ENCODE data around the gene PLEKHG3. TPM values are rescaled to one million over a fixed set of nuclear protein-coding genes. Genes with fewer than 3 reads are reported as not detected.
"Not testable (repeated sequence)": the region's sequence is repeated elsewhere in the genome, so short reads cannot be mapped to it uniquely, and the experiment has no call there.

Gene PLEKHG3
- polyA plus RNA-seq (2014; cell fraction: cytosol; rRNA removed), result 10.4 and 13.9 TPM in 2 replicates
- polyA plus RNA-seq (2014; cell fraction: nucleus; rRNA removed), result 24.4 TPM in 2 replicates

DNA sequence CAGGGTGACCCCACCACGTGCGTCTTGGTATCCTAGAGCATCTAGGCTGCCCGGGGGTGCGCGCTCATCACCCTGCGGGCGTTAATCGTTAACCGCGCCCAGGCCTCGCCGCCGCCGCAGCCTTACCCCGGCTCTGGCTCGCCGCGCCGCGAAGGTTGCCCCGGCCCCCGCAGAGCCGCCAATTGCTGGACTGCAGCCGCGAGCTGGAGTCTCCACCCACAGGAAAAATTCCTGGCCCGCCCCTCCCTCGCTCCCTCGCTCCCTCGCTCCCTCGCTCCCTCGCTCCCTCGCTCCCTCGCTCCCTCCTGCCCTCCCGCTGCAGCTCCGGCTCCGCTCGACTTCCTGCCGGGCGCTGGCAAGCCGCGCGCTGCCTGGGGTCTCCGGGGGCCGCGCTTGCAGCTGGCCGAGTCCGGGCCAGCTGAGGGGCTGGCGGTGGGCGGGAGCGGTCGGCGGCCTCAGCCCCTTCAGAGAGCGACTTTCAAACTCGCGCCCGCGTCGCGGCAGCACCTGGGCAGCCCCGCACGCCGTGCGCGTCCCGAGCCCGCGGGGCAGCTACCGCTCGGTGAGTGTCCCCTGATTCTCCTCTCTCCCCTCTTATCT lies at the start of gene PLEKHG3:
TSS of gene PLEKHG3 (plus strand) at position 282 of the 600 bp plus-strand sequence. CDS start 23,208 bp downstream, outside the sequence.
- DNase-seq (ENCODE audit: low spot score), result peak; percentile 68

DNA sequence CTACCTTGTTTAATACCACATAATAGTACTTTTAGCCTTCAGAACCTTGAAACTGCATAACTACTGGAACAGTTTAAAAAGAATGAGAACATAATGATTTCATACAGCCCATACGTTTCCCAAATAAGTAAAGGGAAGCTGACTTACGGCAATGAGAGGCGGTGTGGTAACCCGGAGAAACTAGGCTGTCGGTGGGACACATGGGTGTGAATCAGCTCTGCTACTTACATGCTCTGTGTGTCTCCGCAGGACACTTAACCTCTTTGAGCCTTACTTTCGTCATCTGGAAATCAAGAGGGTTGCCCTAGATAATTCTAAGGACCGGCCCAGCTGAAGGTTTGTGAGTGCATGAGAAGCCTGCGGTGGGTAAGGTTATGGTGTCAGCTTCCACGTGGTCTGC lies 49.3 kb upstream of the PLEKHG3 start:
- DNase-seq (ENCODE audit: low spot score), result no peak

DNA sequence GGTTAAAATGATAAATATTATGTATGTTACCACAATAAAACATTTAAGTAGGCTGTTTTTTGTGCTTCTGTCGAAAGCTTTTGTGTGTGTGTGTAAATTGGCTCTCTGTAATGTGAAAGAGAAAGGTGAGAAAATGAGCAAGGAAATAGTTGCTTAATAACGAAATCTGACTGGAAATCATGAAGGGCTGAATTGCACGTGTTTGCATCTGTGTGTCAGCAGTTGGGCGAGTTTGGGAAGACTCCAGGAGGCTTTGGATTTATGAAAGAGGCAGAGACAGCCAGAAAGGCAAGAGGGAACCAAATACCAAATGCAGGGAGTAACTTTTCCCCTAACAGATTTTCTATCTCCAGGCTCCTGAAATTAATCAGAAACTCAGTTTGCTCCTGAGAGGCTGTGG lies 47.2 kb upstream of the PLEKHG3 start:
- no peak for DNase-seq (ENCODE audit: low spot score)

DNA sequence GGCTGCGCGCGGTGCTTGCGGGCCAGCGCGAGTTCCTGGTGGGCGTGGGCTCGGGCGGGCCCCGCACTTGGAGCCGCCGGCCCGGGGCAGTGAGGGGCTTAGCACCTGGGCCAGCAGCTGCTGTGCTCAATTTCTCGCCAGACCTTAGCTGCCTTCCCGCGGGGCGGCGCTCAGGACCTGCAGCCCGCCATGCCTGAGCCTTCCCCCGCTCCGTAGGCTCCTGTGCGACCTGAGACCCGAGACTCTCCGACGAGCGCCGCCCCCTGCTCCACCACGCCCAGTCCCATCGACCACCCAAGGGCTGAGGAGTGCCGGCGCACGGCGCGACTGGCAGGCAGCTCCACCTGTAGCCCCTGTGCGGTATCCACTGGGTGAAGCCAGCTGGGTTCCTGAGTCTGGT lies 46.0 kb upstream of the PLEKHG3 start:
- DNase-seq (ENCODE audit: low spot score), result no peak

DNA sequence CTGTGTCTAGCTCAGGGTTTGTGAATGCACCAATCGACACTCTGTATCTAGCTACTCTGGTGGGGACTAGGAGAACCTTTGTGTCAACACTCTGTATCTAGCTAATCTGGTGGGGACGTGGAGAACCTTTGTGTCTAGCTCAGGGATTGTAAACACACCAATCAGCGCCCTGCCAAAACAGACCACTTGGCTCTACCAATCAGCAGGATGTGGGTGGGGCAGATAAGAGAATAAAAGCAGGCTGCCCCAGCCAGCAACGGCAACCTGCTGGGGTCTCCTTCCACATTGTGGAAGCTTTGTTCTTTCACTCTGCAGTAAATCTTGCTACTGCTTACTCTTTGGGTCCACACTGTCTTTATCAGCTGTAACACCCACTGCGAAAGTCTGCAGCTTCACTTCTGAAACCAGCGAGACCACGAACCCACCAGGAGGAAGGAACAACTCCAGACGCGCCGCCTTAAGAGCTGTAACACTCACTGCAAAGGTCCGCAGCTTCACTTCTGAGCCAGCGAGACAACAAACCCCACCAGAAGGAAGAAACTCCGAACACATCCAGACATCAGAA lies 45.4 kb upstream of the PLEKHG3 start:
- not testable (repeated sequence) for DNase-seq (ENCODE audit: low spot score)

DNA sequence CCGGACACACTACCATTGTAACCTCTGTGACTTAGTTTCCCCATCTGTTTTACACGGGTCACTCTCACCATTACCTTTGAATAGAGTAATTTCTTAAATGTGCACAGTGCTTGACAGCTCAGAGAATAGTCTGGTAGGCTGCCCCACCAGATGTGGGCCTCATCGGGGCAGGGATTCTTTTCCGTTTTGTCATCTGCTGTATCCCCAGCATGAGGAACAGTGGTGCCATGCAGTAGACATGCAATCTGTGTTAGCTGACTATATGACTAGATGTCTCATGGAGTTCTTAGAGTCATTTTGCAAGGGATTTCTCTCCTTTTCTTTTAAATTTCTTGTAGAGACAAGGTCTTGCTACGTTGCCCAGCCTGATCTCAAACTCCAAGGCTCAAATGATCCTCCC lies 44.9 kb upstream of the PLEKHG3 start:
- no peak for DNase-seq (ENCODE audit: low spot score)

DNA sequence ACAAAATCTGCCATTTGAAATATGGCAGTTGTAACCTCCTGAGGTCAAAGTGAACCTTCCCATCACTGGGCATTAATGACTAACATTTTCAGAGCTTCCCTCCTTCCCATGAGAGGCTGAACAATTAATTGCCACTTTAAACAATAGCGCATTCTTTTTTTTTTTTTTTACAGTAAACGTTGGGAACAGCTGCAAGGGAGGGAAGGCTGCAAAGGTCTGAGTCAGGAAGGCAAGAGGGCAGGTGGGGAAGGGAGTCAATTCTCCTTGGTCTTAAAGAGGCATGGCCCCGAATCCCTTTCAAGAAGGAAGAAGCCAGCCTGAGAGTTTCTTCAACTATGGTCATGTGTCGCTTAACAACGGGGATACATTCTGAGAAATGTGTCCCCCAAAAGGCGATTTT lies 41.0 kb upstream of the PLEKHG3 start:
- DNase-seq (ENCODE audit: low spot score), result no peak

DNA sequence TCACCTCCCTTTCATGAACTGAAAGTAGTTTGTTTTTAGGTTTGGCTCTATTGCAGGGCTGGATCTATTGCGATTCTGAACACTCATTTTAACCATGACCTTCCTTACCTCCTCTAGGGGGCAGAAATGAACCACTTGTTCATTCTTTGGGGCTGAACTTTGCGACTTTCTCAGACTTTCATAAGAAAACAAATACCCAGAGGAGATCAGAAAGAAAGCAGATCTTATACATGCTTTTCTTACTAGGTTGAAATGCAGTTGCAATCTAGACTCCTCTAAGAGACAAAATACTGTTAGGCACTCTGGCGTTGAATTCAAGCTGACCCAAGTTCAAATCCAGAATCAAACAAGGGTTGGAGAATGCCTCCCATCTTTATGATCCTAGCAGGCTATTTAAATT lies 32.6 kb upstream of the PLEKHG3 start:
- peak; percentile 25 for DNase-seq (ENCODE audit: low spot score)

DNA sequence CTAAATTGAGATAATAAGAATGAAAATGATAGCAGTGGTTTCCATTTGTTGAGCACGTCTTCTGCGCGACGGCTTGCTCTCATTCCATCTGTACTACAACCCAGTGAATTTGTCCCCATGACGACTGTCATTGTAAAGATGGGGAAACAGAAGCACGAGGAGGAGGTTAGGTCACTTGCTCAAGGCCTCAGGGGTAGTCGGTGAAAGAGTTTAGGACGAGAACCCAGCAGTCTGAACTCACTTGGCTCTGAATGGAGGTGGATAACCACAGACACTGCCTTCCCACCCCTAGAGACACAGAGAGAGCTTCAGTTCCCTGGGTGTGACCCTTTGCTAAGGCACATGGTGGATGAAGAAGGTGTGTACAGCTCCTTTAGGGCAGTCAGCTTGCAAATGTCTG lies 30.9 kb upstream of the PLEKHG3 start:
- DNase-seq (ENCODE audit: low spot score), result no peak

DNA sequence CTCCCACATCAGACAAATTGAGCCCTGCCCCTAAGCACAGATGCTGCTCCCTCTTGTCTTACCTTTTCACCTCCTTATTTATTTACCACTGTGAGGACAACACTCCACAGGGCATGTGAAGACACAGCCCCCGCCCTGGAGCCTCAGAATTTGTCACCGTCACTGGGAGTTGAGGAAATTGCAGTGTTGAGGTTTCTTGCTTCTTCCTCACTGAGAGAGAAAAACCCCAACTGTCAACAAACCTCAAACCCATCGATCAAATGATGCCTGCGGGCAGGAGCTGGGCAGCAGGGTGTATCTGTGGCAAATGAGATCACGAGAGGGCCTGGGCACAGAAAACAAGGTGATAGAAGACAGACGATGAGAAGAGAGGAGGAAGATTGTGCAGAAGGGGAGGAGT lies 30.5 kb upstream of the PLEKHG3 start:
- no peak for DNase-seq (ENCODE audit: low spot score)

DNA sequence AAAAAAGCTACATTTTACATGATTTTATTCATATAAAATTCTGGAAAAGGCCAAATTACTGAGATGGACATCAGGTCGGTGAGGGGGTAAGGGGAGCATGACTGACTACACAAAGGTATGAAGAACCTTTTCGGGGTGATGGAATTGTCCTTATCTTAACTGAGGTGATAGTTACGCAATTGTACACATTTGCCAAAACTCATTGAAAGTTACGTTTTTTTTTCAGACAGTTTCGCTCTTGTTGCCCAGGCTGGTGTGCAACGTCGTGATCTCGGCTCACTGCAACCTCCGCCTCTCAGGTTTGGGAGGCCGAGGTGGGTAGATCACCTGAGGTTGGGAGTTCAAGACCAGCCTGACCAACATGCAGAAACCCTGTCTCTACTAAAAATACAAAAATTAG lies 29.4 kb upstream of the PLEKHG3 start:
- DNase-seq (ENCODE audit: low spot score), result no peak

DNA sequence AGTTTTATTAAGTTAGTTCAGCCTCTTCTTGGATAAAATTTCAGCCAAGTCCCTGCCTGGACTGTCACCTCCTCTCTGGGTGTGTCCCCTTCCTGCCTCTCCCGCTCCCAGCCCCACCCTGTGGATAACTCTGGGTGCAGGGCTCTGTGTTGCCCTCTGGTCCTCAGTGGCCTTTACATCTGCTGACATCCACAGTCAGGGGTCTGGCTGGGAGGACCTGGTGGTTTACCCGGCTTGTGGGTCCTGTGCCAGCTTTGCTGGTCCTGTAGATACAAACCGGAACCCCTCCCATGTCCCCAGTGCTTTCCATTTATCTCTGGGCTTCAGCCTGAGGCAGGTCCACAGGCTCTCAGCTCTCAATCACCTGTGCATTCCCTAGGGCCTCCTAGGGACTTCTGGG lies 28.9 kb upstream of the PLEKHG3 start:
- DNase-seq (ENCODE audit: low spot score), result no peak

DNA sequence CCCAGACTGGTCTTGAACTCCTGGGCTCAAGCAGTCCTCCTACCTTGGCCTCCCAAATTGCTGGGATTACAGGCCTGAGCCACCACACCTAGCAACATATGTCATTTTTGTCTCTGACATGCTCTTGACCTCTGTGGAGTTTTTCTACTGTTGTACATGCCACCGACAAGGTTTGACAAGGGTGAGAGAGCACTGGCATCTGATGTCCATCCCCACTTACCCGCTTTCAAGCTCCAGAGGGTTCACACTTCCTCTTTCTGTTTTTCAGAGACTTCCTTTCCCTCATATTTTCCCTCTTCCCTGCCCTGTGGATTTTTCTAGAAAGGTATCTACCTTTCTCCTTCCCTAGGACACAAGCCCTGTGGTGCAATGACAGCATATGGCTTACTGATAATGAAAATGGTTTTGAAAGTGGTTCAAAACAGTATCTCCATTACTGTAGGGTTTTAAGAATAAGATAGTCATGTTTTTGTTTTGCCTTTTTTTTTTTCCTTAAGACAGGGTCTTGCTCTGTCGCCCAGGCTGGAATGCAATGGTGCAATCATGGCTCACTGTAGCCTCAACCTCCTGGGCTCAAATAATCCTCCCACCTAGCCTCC lies 27.7 kb upstream of the PLEKHG3 start:
- DNase-seq (ENCODE audit: low spot score), result no peak

DNA sequence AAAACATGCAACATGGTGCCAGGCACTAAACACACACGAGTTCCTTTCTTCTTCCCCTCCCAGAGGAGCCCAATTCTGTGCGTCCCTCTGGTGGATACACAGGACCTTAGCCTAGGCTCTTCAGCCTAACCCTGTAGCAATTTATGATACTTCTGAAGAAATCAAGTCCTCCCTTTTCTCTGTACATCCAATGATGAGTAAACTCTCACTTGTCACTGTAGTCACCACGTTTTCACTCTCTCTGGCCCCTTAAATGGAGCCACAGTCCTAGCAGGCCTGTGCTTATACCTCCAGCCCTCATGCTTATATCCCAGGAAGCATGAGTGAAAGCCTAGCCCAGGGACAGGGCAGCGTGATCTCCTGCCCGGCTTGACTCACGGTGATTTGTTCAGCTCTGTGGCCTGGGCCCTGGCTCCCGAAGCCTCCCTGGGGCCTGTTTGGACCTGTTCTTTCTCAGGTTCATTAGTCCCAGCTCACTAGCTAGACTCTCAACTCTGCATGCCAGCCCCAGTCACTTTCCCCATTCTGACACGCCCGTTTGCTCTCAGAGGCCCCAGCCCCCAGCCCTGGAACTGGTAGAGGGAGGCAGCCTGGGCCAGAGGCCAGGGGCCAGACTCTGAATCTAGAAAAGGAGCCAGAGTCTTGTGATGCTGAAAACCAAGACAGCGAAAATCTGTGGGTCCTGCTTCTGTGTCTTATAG lies 24.1 kb upstream of the PLEKHG3 start:
- no peak for DNase-seq (ENCODE audit: low spot score)

DNA sequence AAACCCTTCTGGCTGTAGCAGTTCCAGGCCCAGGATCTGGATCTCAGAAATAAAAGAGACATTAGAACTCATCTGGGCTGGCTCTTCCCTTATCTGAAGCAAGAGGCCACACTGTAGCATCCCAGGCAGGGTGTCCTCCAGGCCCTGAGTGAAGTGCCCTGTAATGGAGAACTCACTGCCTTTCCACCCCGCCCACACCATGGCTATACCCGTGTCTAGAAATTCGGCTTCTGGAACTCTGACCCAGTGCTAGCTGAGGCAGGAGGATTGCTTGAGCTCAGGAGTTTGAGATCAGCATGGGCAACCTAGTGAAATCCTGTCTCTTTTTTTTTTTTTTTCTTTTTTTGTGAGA lies 23.5 kb upstream of the PLEKHG3 start:
- DNase-seq (ENCODE audit: low spot score), result no peak

DNA sequence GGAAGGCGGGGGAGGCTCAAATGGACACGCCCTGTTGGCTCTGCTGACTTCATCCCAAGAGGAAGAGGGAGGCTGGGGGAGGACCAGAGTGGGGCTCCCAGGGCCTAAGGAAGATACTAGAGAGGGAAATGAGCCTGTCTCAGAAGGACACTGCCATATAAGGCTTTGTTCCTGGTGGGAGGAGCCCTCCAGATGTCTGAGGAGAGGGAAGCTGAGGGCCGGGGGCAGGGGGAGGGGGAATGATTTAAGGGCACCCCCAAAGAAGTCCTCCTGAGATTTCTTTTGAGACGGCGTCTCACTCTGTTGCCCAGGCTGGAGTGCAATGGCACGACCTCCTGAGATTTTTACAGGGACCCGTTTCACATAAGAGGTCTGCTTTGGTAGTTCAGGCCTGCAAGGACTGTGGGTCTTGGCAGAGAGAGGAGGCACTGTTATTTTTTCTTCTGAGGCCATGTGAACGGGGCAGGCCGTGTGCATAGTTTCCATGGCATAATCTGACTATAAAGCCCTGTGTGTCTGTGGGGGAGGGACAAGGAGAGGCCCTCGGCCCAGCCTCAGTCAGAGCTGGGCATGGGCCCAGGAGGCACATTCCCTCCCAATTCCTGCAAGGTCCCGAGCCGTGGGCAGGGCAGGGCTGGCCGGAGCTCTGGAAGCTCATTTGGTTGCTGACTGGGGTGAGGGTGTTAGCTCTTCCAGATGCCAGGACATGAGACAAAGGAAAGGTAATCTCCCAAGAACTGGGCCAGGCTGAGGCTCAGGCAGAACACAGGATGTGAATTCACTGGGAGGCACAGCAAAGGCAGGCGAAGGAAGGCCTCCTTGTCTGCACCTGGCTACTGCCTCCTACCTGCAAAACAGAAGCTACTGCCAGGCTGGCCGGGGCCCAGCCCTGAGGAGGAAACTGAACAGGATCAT lies 22.2 kb upstream of the PLEKHG3 start:
- DNase-seq (ENCODE audit: low spot score), result no peak

DNA sequence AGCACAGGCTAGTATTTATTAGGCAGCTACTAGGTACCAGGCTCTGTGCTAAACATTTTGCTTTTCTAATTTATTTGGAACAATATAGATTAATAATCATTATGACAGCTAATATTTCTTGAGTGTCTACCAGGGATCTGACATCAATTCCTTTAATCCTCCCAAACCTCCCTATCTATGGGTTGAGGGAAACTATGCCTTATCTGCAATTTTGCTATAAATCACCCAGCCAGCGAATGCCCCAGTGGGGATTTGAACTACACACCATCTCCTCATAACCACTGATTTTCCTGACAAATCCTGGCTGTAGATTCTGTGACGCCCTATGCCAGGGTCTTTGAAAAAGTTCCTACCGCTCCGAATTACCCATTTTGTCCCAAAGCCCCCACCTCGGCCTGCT lies 21.4 kb upstream of the PLEKHG3 start:
- DNase-seq (ENCODE audit: low spot score), result no peak

DNA sequence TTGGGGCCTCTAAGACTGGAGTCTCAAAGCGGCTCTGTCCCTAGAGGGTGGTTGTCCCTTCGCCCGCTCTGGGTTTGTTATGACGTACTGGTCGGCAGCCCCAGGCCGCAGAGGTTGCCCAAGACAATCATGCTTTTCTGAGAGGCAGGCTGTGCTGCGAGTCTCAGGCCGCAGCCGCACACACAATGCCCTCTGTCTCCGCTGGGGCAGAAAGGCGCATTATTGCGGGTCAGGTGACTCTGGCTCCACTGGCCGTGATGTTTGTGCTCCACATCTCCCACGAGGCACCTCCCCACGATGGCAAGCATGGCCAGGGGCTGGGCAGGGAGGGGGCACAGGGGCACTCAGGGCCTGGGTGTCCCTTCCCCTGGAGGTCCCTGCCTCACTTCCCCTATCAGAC lies 21.0 kb upstream of the PLEKHG3 start:
- DNase-seq (ENCODE audit: low spot score), result no peak

DNA sequence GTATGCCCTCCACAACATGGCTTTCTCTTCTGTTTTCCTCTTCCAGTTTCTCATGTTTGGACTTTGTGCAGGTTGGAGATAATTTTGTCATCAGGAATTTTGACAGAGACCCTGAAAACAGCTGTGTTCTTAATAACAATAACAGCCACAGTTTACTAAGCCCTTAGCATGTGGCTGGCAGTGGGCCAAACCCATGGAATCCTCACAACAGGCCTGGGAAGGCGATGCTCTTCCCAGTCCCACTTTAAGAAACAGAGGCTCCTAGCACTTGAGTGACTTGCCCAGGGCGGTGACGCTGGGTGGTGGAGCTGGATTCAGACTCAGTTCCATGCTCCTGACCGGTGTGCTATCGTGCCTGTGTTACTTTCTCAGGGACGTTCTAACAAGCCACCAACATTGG lies 20.1 kb upstream of the PLEKHG3 start:
- DNase-seq (ENCODE audit: low spot score), result no peak

DNA sequence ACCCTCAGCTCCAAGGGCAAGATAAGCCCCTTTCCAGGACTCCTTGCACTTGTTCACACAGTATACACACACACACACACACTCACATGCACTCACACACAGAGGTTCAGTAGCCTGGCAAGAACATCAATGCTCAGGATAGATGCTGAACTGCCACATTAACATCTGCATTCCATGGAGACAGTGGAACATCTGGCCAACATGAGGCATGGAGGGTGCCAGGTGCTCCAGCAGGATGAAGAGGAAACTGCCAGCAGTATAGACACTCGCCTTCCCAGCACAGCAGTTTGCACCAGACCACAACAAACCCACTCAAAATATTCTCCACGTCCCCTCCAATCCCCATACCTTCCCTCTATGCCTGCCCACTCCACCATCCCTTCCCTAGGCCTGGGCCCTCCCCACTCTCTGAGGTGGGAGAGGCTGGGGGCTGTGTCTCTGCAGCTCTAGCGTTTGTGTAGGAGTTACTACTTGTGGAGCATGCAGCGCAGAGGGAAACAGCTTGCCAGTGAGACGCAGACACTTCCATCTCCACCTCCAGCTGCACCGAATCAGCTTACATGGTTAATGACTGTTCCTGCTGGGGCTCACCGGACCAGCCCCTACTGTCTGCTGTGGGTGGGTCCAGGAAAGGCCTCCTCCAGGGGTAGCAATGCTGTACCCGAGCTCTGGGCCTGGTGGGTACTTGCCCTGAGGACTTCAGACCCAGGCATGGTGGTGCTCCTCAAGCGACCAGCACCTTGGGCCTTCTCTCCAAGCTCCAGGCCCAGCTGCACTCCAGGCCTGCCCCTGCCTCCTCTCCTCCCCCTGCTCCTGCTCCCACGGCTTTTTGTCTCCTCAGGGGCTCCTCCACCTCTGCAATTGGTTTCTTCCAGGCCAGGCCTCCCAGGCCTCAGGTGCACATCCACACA lies 18.6 kb upstream of the PLEKHG3 start:
- DNase-seq (ENCODE audit: low spot score), result peak; percentile 26

DNA sequence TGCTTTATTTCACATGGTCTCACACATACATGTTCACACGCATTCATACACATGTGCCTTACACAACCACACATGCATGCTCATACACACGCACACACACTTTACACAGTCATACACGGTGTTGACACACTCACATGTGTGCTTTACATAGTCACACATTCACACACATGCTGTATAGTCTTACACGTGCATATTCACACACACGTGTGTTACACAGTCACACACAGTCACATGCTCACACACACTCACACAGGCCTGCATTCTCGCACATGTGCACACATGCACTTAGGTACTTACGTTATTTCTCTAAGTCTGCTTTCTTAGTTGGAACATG lies 18.0 kb upstream of the PLEKHG3 start:
- DNase-seq (ENCODE audit: low spot score), result no peak

Measured in SK-N-DZ (cell line).